ENCODE data around the gene FRG2B.
"Not testable (repeated sequence)": the region's sequence is repeated elsewhere in the genome, so short reads cannot be mapped to it uniquely, and the experiment has no call there.

FRG2B gene

DNA sequence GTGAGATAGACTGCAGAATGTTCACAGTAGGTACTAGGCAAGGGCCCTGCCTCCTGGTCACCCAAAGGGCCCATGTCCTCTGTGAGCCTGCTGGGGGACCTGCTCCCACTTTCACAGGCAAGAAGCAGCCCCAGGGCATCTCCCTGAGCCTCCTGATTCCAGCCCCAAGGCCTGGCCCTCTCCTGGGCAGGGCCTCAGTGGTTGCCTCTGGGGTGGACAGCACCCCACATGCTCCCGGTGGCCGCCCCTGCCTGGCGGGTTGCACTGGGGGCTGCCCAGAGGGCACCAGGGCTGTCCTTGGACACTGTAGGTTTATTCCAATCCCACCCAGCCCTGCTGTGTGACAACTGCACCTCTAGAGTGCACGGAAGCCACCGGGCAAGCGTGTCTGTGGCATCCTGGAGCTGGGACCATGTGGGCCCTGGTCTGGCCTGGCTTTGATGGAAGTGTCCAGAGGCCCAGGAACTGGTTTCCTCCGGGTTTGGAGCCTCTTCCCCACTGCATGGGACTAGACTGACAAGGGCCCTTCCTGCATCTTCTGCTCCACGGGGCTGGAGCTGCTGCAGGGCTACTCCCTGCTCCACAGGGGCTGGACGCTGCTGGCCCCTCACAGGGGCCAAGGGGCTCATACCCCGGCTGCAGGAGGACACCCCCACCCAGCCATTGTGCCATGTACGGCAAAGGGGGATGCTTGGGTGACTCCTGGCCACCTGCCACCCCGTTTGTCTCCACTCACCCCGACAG, 36.2 kb downstream of the FRG2B start:
- DNase-seq, result no peak
- no peak overlapping the region for H3K27ac ChIP-seq
- H3K27me3 ChIP-seq (ENCODE audit: insufficient read depth, low read depth, severe bottlenecking), result no peaks in the 10 kb centered on the region
- no peaks in the 10 kb centered on the region for H3K36me3 ChIP-seq
- no peaks in the 10 kb centered on the region for H3K9me3 ChIP-seq (ENCODE audit: severe bottlenecking)
- TF ChIP-seq, protein P1, sequence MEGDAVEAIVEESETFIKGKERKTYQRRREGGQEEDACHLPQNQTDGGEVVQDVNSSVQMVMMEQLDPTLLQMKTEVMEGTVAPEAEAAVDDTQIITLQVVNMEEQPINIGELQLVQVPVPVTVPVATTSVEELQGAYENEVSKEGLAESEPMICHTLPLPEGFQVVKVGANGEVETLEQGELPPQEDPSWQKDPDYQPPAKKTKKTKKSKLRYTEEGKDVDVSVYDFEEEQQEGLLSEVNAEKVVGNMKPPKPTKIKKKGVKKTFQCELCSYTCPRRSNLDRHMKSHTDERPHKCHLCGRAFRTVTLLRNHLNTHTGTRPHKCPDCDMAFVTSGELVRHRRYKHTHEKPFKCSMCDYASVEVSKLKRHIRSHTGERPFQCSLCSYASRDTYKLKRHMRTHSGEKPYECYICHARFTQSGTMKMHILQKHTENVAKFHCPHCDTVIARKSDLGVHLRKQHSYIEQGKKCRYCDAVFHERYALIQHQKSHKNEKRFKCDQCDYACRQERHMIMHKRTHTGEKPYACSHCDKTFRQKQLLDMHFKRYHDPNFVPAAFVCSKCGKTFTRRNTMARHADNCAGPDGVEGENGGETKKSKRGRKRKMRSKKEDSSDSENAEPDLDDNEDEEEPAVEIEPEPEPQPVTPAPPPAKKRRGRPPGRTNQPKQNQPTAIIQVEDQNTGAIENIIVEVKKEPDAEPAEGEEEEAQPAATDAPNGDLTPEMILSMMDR (IDR thresholded peaks at IDR 0.05; ENCODE audit: low read depth, low read length), result no peak
- no peak overlapping the region for H3K4me3 ChIP-seq (ENCODE audit: low read depth, low read length)

DNA sequence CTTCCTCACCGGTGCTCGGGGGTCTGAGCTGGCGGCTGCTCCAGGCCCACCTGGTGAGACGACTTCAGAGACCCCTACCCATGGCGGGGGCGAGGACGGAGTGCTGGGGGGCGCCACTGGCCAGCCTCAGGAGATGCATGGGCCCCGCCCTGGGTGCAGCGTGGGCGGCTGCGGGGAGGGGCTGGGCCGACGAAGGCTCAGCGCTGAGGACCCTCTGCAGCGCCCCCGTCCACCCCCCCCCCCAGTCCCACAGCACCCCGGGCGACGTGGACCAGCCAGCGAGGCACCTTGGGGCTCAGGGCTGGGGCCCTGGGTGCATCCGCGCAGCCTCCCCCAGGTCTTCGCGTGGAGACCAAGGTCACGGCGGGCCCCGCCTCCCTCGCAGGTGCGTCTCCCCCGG, 49.6 kb downstream of the FRG2B start:
- not testable (repeated sequence) for H3K27ac ChIP-seq; H3K36me3 ChIP-seq; DNase-seq; H3K4me3 ChIP-seq (ENCODE audit: low read depth, low read length); H3K27me3 ChIP-seq (ENCODE audit: insufficient read depth, low read depth, severe bottlenecking)
- H3K9me3 ChIP-seq (ENCODE audit: severe bottlenecking), result peaks cover 23% of the 10 kb centered on the region

Data from WERI-Rb-1 (cell line).